HepG2 (cell line): ENCODE results near the gene RASSF8. TPM values are rescaled to one million over a fixed set of nuclear protein-coding genes. Genes with fewer than 3 reads are reported as not detected.
A peak's percentile ranks its signal among the peaks of the same experiment; 100 is the strongest.

Experiments used
- ATAC-seq: fragments of 200-7000 bp; cut with Tn5 transposase; 3 replicates; pipeline ENCODE4 v1.9.1; 2020; ENCODE audit warnings: mild to moderate bottlenecking, moderate library complexity
- BruUV-seq: library from RNA; stranded (reverse); fragments of 400-500 nt; replicated peaks from 2 replicates; lab custom pipeline; 2021; lab: Mats Ljungman, UMichigan
- CTCF ChIA-PET: fragments of 300-600 bp; formaldehyde crosslinking; extraction: SDS; loops from one replicate; lab custom pipeline; 2021; ENCODE audit warnings: low total read pairs, inconsistent platforms, low intra/inter-chr PET ratio; lab: Yijun Ruan, JAX
- POLR2A ChIA-PET: fragments of 350-600 bp; sonication (Branson Sonifier 250); formaldehyde crosslinking; loops from one replicate; lab custom pipeline; 2020; ENCODE audit warnings: antibody characterized with exemption, inconsistent platforms; lab: Yijun Ruan, JAX
- DNase-seq: peaks from one replicate; pipeline ENCODE4 v3.0.0-alpha.2; 2015; ENCODE audit warnings: low spot score
- FAIRE-seq: peaks from 3 replicates; lab custom pipeline; 2011; peaks lifted over from hg19 to GRCh38; lab: Jason Lieb, UNC
- H2AFZ ChIP-seq: one replicate; pipeline ENCODE4 v1.6.1; 2011; ENCODE audit warnings: low read length, inconsistent platforms
- H3K27ac ChIP-seq: fragments of 300-600 bp; 3 replicates; pipeline ENCODE4 v1.8.0; 2011; ENCODE audit warnings: mixed run types, mild to moderate bottlenecking, mixed read lengths, low read length, inconsistent platforms; ENCODE audit not compliant: insufficient read depth; ENCODE audit errors: extremely low read length
- H3K27me3 ChIP-seq, 2 experiments: fragments of 200-600 bp in 1 of 2; 2 replicates in 1 of 2; 3 replicates in 1 of 2; pipeline versions ENCODE4 v1.6.0 to v1.8.0; 2011; ENCODE audit warnings: low read length in 2 of 2, mild to moderate bottlenecking in 2 of 2, moderate library complexity in 2 of 2, inconsistent platforms in 1 of 2; ENCODE audit not compliant: insufficient read depth in 2 of 2, control insufficient read depth in 1 of 2
- H3K36me3 ChIP-seq, 2 experiments: fragments of 200-600 bp in 1 of 2; replicated peaks in 1 of 2; 2 replicates in 1 of 2; 3 replicates in 1 of 2; pipeline versions ENCODE4 v1.5.1 to v1.8.0; 2011; ENCODE audit warnings: low read length in 2 of 2, inconsistent platforms in 1 of 2; ENCODE audit not compliant: insufficient read depth in 2 of 2, control insufficient read depth in 1 of 2
- H3K4me1 ChIP-seq: 2 replicates; pipeline ENCODE4 v1.5.1; 2012; ENCODE audit warnings: low read length, inconsistent platforms; ENCODE audit not compliant: insufficient read depth
- H3K4me2 ChIP-seq: 2 replicates; pipeline ENCODE4 v1.6.0; 2011; ENCODE audit warnings: low read depth, low read length, inconsistent platforms
- H3K4me3 ChIP-seq, 3 experiments: fragments of 200-600 bp in 1 of 3; sonication (generic), shearing (Covaris generic) in 1 of 3; replicated peaks in 1 of 3; 2 replicates each; pipeline ENCODE4 v1.5.1; 2011 to 2016; ENCODE audit warnings: low read length in 3 of 3, inconsistent platforms in 2 of 3, low read depth in 2 of 3, mild to moderate bottlenecking in 2 of 3, control low read depth in 1 of 3, mixed read lengths in 1 of 3; ENCODE audit not compliant: insufficient read depth in 1 of 3
- H3K79me2 ChIP-seq: one replicate; pipeline ENCODE4 v1.6.1; 2011; ENCODE audit warnings: low read length, inconsistent platforms; ENCODE audit not compliant: insufficient read depth
- H3K9ac ChIP-seq: 2 replicates; pipeline ENCODE4 v1.6.0; 2011; ENCODE audit warnings: mild to moderate bottlenecking, low read depth, low read length, inconsistent platforms; ENCODE audit not compliant: insufficient read depth
- H3K9me3 ChIP-seq: 2 replicates; pipeline ENCODE4 v1.5.1; 2012; ENCODE audit warnings: mild to moderate bottlenecking, low read length
- H4K20me1 ChIP-seq: 2 replicates; pipeline ENCODE4 v1.6.0; 2011; ENCODE audit warnings: inconsistent platforms, mild to moderate bottlenecking, low read length, moderate library complexity; ENCODE audit not compliant: insufficient read depth
- ASH2L ChIP-seq: fragments of 300-600, 200-600 bp; sonication (generic); IDR thresholded peaks from 2 replicates; pipeline ENCODE4 v1.7.0; 2017; ENCODE audit warnings: low read depth, mild to moderate bottlenecking, moderate library complexity, mixed read lengths, low read length; ENCODE audit not compliant: insufficient read length
- ATM ChIP-seq: fragments of 450-650 bp; IDR thresholded peaks from 2 replicates; pipeline ENCODE4 v1.7.1; 2017; ENCODE audit warnings: mild to moderate bottlenecking, borderline replicate concordance
- CENPX ChIP-seq: sonication (generic); formaldehyde crosslinking; IDR thresholded peaks from 2 replicates; pipeline ENCODE4 v1.9.0; 2021; ENCODE audit warnings: mild to moderate bottlenecking, missing genetic modification reagents, moderate library complexity
- HNRNPUL1 ChIP-seq: fragments of 200-400 bp; formaldehyde crosslinking; IDR thresholded peaks from 2 replicates; pipeline ENCODE4 v1.6.1; 2017; ENCODE audit warnings: low read depth, mild to moderate bottlenecking, low read length, moderate library complexity
- NFE2L2 ChIP-seq: fragments of 150-350 bp; IDR thresholded peaks from 2 replicates; pipeline ENCODE4 v1.6.1; 2014; ENCODE audit warnings: low read length
- RNF2 ChIP-seq: fragments of 450-650 bp; conservative IDR thresholded peaks from 2 replicates; pipeline ENCODE4 v1.6.1; 2016; ENCODE audit warnings: low read depth
- RORA ChIP-seq: sonication (generic); formaldehyde crosslinking; IDR thresholded peaks from 2 replicates; pipeline ENCODE4 v1.5.0; 2020; ENCODE audit warnings: mild to moderate bottlenecking, missing genetic modification reagents, moderate library complexity
- ZNF180 ChIP-seq: sonication (generic); formaldehyde crosslinking; IDR thresholded peaks from 2 replicates; pipeline ENCODE4 v1.4.0; 2020; ENCODE audit warnings: low read depth, missing genetic modification reagents, borderline replicate concordance
- WGBS: methylation state at CpG from one replicate; pipeline ENCODE4 v1.1.6; 2017; ENCODE audit warnings: low lambda C conversion rate; 5-methylcytosine and 5-hydroxymethylcytosine counted together
- in situ Hi-C: cut with HindIII; loops from 2 replicates; pipeline ENCODE4 v1.10.0; 2017; ENCODE audit warnings: low pct_unique_long_range_greater_than_20kb; ENCODE audit not compliant: extremely low pct_ligation_motif_present
- intact Hi-C: fragments of 100-400 bp; cut with micrococcal nuclease; formaldehyde crosslinking; loops from one replicate; pipeline ENCODE4 v1.10.0; 2022; ENCODE audit not compliant: unreplicated experiment
- polyA plus RNA-seq, 8 experiments: library from polyadenylated mRNA; depleted of rRNA in 3 of 8; stranded (reverse) in 7 of 8; unstranded in 1 of 8; fragments of >200 nt; fragmentation: Illumina TruSeq in 4 of 8; extraction: Trizol in 4 of 8; gene quantifications; 2 replicates each; pipeline versions ENCODE4 v1.2.1 to v1.2.3, GENCODE V29; 2011 to 2016; ENCODE audit warnings: low read depth in 4 of 8, missing spikeins in 1 of 8, mixed read lengths in 1 of 8; ENCODE audit not compliant: insufficient read depth in 1 of 8
- total RNA-seq, 5 experiments: library from RNA; depleted of rRNA; stranded (reverse); fragments of >200 nt; fragmentation: Illumina TruSeq; extraction: Trizol; gene quantifications; 2 replicates each; pipeline ENCODE4 v1.2.3, GENCODE V29; 2016; ENCODE audit warnings: low read depth in 1 of 5

Gene RASSF8
- total and polyA plus RNA-seq, 2 of the 13 experiments (the other 11 are each of a cell fraction or from before 2014, with no cell fraction given): 0.82 to 9.2 TPM

DNA sequence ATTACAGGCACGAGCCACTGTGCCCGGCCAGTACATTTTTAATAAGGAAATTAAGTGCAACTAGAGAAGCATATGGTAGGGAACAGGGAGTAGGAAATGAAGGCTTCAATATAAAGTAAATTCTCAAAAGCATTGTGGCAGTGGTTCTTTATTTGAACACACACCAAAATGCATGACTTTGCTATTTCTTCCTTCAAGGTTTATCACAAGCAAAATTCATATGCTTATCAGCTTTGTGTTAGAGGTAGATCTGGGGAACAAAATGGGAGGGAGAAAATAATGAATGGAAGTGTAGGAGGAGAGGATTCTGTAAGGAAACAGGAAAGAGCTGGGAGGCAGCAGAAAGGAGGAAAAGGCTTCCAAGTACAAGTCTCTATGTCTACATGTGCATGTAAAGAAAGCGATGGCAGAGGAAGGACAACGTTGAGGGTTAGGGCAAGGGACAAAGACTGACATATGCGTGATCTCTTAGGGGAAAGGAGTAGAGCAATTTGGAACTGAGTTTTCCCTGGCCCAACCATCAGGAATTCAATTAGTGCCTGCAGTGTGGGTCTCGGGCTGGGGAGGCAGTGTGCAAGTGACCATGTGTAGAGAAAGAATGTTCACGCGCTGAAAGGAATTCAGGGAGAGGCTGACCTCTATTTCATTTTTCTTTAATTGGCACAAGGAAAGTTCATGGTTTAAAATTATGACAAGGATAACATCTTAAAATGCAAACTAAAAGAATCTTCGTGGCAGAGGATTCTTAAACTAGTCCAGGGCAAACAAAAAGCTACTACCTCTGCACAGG is 22.9 kb upstream of the RASSF8 start:
- CTCF ChIA-PET: no interaction called here
- intact Hi-C loops: no loop called here
- Histone ChIP-seq H3K4me1 (no peaks in the 10 kb centered on the region), H3K9ac (no peak overlapping the region)
- ATAC-seq: no peak
- TF ChIP-seq ZNF180 (CRISPR knock-in tag): no peak
- no peak for TF ChIP-seq RNF2
- TF ChIP-seq HNRNPUL1: no peak
- TF ChIP-seq NFE2L2: 0 out of 2 replicates have a peak, but pooled peaks have one; percentile 23
- TF ChIP-seq, all 625 proteins: peak for 1
- peaks cover 0 to 1% of the 10 kb centered on the region in 2 experiments; a peak in 1 of 5 replicates for H3K27me3 ChIP-seq
- no peak overlapping the region for H3K4me2 ChIP-seq
- H3K9me3 ChIP-seq: no peaks in the 10 kb centered on the region
- 0 out of 2 replicates have a peak, but pooled peaks cover 3% of the 10 kb centered on the region for H4K20me1 ChIP-seq
- H3K4me3 ChIP-seq: no peak overlapping the region
- no peak for FAIRE-seq
- WGBS: 47% methylated on average over 9 of the region's 9 CpGs
- BruUV-seq: no TSS peak
- DNase-seq: no peak
- in situ Hi-C loops: no loop called here
- no peak overlapping the region for H2AFZ ChIP-seq
- H3K36me3 ChIP-seq: no peaks in the 10 kb centered on the region
- H3K79me2 ChIP-seq: no peaks in the 10 kb centered on the region
- H3K27ac ChIP-seq: no peak overlapping the region
- POLR2A ChIA-PET: no interaction called here

- no peak for FAIRE-seq
- H3K36me3 ChIP-seq: no peaks in the 10 kb centered on the region
- H3K9me3 ChIP-seq: no peaks in the 10 kb centered on the region
- H4K20me1 ChIP-seq: 0 out of 2 replicates have a peak, but pooled peaks cover 3% of the 10 kb centered on the region
- no peak for ATAC-seq
- no peaks in the 10 kb centered on the region for H3K79me2 ChIP-seq
- ChIA-PET CTCF (no interaction called here), POLR2A (no interaction called here)
- no peak overlapping the region for H3K4me3 ChIP-seq
- peaks cover 0 to 1% of the 10 kb centered on the region in 2 experiments; a peak in 1 of 5 replicates for H3K27me3 ChIP-seq
- no peak overlapping the region for H3K27ac ChIP-seq
- in situ Hi-C loops: no loop called here
- no peak overlapping the region for H3K4me2 ChIP-seq
- H2AFZ ChIP-seq: no peak overlapping the region
- BruUV-seq: no TSS peak
- no peak overlapping the region for H3K9ac ChIP-seq
- TF ChIP-seq ASH2L (no peak), RORA (CRISPR knock-in tag) (no peak), CENPX (CRISPR knock-in tag) (no peak), ATM (no peak)
- DNase-seq: no peak
- intact Hi-C loops: no loop called here
- H3K4me1 ChIP-seq: no peaks in the 10 kb centered on the region
Measured at GRCh38 chr12:25937096-25937495, 21.4 kb upstream of the RASSF8 start.
